ENCODE results near the gene SLCO2A1.

SLCO2A1 gene

DNA sequence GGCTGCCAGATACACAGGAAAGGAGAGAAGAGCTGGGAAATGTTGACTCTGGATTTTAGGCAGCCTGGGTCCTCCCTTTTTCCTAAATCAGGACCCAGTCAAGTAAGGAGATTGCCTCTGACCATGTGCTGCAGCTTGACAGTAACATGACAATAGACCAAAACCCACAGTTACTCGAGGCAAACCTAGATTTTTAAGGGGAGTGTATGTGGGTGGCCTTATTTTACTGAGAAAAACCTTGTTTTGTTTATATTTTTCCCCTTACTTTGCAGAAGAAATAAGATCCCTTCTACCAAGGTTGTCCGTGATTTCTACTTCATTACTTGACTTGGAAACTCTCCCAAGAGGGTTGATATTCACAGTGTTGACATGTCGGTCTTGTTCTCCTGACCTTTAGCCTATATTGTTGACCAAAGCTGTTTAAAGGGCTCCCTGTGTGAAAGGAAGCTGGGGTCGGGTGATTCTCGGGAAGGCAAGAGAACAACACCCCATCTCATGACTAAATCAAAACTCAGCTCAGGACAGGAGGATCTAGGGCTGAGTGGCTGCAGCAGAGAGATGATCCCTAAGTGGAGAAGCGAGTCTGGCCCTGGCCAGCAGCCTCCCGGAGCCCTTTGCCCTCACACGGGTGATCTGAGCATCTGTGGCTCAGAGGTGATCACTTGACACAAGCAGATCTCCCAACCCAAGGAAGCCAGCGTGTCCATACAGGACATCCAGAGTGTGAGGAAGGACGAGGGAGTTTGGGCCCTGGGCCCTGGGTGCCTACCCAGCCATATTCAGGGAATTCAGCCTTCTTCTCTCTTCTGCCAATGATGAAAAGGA lies 31.0 kb upstream of the SLCO2A1 start:
- DNase-seq = no peak

- no peak for DNase-seq
These were observed 30.2 kb upstream of the SLCO2A1 start for GRCh38 chr3:134059671-134060560.

DNA sequence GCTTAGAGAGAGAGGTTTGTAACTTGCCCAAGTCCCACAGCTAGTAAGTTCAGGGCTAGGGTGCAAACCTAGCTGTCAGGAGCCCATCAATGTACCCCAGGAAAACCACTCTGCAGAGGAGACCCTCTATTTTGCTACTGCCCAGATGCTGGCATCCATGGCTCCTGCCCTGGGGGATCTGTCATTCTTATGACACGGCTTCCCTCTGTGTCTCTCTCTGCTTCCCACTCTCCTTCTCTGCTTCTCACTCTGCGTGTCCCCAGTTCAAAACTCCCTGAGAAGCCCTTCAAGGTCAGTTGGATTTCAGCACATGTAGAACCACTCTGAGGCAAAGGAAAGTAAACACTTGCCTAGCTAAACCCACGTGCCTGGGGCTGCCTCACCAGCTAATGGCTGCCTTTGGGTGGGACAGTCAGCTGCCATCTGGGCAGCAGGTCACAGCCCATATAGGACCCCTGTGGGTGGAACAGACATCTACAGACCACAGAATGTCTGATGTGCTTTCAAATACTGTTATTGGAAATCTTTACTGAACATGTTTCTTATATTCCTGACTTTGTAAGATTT lies 29.4 kb upstream of the SLCO2A1 start:
- no peak for DNase-seq

DNA sequence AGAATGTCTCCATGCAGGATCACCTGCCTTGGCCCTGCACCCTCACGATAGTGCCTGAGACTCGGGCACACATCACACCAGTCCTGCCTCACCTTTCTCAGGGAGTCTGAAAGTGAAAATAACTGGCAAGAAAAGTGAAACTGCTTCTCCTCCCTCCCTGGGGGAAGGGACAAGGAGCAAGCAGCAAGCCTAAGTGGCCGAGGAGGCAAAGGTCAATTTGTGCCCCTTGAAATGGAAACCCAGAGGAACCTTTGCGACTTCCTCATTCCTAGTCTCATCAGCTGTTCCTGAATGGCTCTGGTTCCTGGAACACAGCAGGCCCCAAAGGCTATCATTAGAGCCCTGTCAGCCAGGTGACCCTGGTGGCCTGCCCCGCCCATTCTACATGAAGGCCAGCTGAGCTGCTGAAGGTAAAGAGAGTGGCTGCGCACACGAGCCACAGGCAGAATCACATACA lies 28.0 kb upstream of the SLCO2A1 start:
- DNase-seq = no peak

GRCh38 chr3:134057006-134057653 lies 27.4 kb upstream of the SLCO2A1 start:
- no peak for DNase-seq

GRCh38 chr3:134056464-134056891 lies 26.8 kb upstream of the SLCO2A1 start:
- no peak for DNase-seq

DNA sequence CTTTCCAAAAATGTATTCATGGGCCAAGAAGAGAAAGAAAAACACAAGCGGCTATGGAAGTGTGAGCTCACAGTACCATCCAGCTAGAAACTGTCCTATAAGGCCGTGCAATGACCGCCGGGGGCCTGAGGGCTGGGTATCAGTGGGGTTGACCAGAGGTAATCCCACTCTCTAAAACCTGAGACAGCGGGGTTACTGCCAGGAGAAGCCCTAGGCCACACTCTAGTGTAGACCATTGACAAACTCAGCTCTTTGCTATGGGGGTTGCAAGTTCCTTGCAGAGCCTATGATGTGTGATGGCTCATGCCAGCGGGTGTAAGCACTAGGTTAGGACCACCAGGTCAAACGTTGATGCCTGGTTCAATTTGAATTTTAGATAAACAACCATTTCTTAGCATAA lies 25.9 kb upstream of the SLCO2A1 start:
- no peak for DNase-seq

DNA sequence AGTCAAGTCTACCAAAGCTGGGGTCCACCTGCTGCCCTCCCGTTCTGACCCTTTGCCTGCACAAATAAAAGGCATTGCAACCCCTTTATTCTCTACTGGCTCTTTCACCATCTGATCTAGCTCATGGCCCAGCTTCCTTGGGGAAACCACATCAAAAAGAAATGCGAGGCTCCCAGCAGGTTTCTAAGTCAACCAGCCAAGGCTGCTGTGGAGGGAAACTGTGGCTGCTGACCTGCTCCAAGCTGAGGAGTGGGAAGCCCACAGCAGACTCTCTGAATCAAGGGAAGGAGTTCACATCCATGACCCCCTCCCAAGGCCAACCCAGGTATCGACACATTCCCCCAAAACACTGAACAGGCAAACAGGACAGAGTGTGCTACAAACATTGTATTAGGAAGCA lies 25.2 kb upstream of the SLCO2A1 start:
- no peak for DNase-seq

GRCh38 chr3:134054231-134054630 lies 24.5 kb upstream of the SLCO2A1 start:
- no peak for DNase-seq

DNA sequence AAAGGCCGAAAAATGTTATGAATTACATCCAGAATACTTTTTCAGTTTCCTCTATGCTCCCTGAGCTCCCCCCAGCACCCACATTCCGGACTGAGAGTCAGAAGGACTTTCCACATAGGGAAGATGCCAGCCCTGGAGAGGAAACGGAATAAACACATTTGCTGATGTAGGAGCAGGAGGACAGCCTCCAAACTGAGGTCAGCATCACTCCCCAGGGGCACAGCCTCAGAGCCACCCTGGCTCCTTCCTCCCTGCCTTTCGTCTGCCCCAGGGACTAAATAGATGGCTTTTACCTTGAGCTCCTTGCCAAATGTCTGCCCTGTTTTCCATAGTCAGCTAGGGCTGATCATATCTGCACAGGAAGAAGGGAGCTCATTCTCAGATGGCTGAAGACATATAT lies 22.6 kb upstream of the SLCO2A1 start:
- DNase-seq = no peak

GRCh38 chr3:134049676-134050075 lies 20.0 kb upstream of the SLCO2A1 start:
- DNase-seq = no peak

GRCh38 chr3:134048278-134048996 lies 18.7 kb upstream of the SLCO2A1 start:
- no peak for DNase-seq

GRCh38 chr3:134044459-134044858 lies 14.7 kb upstream of the SLCO2A1 start:
- DNase-seq = no peak

DNA sequence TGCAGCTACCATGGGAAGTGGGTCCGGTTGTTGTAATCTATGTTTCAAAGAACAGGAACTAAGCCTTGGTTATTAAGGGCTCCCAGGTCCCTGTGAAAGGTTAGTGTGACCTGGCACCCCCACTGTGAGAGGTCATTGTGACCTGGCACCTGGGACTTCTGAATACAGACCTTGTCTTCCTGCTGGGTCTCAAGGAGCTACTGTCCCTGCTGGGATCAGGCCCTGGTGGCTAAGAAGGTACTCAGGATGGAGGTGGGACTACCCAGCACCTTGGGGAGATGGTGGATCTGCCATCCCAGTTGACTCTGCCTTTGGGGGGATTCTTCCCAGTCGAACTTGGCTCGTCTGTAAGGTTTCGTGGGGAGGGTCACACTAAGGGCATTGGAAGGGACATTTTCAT lies 10.3 kb upstream of the SLCO2A1 start:
- no peak for DNase-seq

DNA sequence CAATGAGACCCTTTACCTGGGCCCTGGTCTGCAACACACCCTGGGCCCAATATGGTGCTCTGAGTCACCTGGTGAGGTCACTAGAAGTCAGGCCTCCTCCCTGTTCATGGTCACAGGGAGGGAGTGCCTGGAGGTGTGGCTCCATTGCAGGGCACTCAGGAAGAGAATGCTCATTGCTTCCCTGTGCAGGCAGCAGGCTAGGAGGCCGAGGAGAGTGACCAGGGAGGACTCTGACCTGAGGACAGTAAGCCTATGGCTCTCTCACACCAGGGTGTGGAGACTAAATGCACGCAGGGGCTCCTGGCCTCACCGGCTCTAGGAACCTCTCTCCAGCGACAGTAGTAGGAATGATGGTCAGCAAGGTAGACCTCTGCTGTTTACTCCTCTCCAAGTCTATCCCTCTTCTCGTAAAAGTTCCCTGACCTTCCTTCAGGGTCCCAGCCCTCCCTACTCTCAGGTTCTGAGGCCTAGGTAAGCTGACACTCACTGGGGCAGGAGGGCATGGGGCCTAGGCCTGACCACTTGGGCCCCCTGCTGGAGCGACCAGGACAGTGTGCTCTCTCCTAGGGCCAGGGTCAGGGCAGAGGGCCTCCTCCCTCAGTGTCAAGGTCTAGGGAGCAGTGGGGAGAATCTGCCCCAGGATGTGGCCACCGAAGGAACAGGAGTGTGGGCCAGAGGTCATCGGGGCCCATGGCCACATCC lies 9.6 kb upstream of the SLCO2A1 start:
- DNase-seq = no peak

- DNase-seq = no peak
These were observed 9.0 kb upstream of the SLCO2A1 start for GRCh38 chr3:134038716-134039115.

DNA sequence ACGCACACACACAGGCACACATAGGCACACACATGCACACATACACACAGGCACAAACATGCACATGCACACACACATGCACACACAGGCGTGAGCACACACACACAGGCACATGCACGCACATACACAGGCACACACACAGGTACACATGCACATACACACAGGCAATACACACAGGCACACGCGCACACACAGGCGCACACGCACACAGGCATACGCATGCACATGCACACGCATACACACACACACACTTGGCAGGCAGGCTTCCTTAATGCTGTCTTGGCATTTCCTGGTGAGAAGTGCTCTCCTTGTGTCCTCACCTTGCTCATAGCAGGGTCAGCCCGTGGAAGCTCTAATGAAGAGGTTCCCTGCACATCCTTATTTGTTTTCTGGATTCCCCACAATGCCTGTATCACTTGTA lies 8.4 kb upstream of the SLCO2A1 start:
- DNase-seq = no peak

- no peak for DNase-seq
These were observed 7.4 kb upstream of the SLCO2A1 start for GRCh38 chr3:134037168-134037567.

DNA sequence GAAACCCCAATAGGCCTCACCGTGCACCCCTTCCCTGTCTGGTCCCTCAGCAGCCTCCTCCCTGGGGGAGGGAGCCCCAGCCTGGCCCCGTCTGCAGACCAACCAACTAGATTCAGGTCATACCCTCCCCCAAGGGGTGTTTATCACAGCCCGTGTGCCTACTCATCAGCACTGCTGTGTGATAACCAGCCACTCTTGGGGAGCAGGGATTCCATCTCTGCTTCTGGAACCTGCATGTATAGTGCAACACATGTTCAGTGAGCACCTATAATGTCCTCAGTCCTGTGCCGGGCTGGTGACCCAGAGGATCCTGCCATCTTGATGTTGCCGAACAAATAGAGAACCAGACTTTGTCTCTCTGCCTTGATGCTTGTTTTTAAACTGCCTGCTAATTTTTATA lies 6.6 kb upstream of the SLCO2A1 start:
- DNase-seq = no peak

DNA sequence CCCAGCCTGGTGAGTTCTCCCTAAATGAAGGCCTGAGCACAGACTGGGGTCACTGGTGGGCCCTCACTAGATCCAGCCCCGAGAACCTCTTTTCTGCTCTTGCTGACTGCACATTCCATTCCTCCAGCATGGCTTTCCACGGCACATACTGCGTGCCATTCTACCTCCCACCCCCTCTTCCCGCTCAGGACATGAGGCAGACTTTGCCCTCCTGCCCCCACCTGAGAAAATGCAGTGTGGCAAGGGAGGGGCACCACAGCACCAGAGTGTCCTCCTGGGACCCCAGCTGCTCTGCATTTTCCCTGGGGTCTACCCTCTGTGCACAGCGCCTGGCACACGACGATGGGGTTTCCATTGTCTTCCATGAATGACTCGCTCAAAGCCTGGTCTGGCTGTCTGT lies 6.1 kb upstream of the SLCO2A1 start:
- no peak for DNase-seq

- no peak for DNase-seq
These were observed 4.5 kb upstream of the SLCO2A1 start for GRCh38 chr3:134034005-134034785.
